HCT116 (cell line): ENCODE data around the gene PRORP.

ENCODE experiments used
- CTCF ChIP-seq, 3 experiments: fragments of 200-600 bp in 1 of 3; sonication (generic) in 1 of 3; IDR thresholded peaks in 2 of 3; conservative IDR thresholded peaks in 1 of 3; 2 replicates each; pipeline ENCODE4 v1.5.1; 2012 to 2017; ENCODE audit warnings: low read depth in 2 of 3, low read length in 2 of 3, antibody characterized with exemption in 1 of 3, borderline replicate concordance in 1 of 3, control low read depth in 1 of 3, mild to moderate bottlenecking in 1 of 3, mixed read lengths in 1 of 3, mixed run types in 1 of 3, moderate library complexity in 1 of 3; ENCODE audit not compliant: insufficient read depth in 1 of 3
- EZH2 ChIP-seq: fragments of 200-600 bp; sonication (generic); IDR thresholded peaks from 2 replicates; pipeline ENCODE4 v1.6.1; 2017; ENCODE audit warnings: antibody characterized with exemption, mixed run types
- EZH2phosphoT487 ChIP-seq: fragments of 200-600 bp; IDR thresholded peaks from 2 replicates; pipeline ENCODE4 v1.6.1; 2018; ENCODE audit warnings: antibody characterized with exemption, borderline replicate concordance
- FOSL1 ChIP-seq: IDR thresholded peaks from 2 replicates; pipeline ENCODE4 v1.6.1; 2012; ENCODE audit warnings: low read depth
- JUND ChIP-seq: IDR thresholded peaks from 2 replicates; pipeline ENCODE4 v1.6.1; 2012

GRCh38 chr14:35121026-35121886, 1.1 kb upstream of the PRORP start:
- TF ChIP-seq CTCF (IDR thresholded peaks at IDR 0.05 in 2 of 3, conservative IDR thresholded peaks at IDR 0.05 in 1 of 3; ENCODE audit: borderline replicate concordance in 1 of 3, insufficient read depth in 1 of 3, low read depth in 2 of 3, low read length in 2 of 3) (no peak), JUND (no peak), EZH2phosphoT487 (no peak), EZH2 (no peak), FOSL1 (no peak)
